Activated CD4-positive, CD25-positive, alpha-beta regulatory T cell treated with anti-CD3 and anti-CD28 coated beads, Interleukin-2, amount 50 U/mL, for 72 hours (primary cell): Measurements from ENCODE around the gene APOBEC3G.

Source experiments
- DNase-seq: peaks from one replicate; pipeline ENCODE4 v3.0.0; 2021

Gene APOBEC3G

GRCh38 chr22:39092111-39092862 is 15.2 kb downstream of the APOBEC3G start:
- DNase-seq = no peak

- no peak for DNase-seq
Measured at GRCh38 chr22:39094717-39095389, 17.8 kb downstream of the APOBEC3G start.

- no peak for DNase-seq
Measured at GRCh38 chr22:39095971-39096370, 18.9 kb downstream of the APOBEC3G start.

- DNase-seq = peak; percentile 56
Measured at GRCh38 chr22:39097098-39098020, 20.3 kb downstream of the APOBEC3G start, which contains the start of gene APOBEC3H. TSS of gene APOBEC3H (plus strand) at chr22:39097244. CDS start at chr22:39100279, 3,035 bp downstream.

GRCh38 chr22:39098026-39098425 is 21.0 kb downstream of the APOBEC3G start:
- DNase-seq = no peak

- no peak for DNase-seq
Measured at GRCh38 chr22:39098576-39098975, 21.5 kb downstream of the APOBEC3G start.

- no peak for DNase-seq
Measured at GRCh38 chr22:39101226-39101625, 24.2 kb downstream of the APOBEC3G start.

- no peak for DNase-seq
Measured at GRCh38 chr22:39103431-39103830, 26.4 kb downstream of the APOBEC3G start.

GRCh38 chr22:39106326-39106725 is 29.3 kb downstream of the APOBEC3G start:
- no peak for DNase-seq

- no peak for DNase-seq
Measured at GRCh38 chr22:39108487-39108886, 31.4 kb downstream of the APOBEC3G start.

- DNase-seq = no peak
Measured at GRCh38 chr22:39109361-39109760, 32.3 kb downstream of the APOBEC3G start.

GRCh38 chr22:39110631-39111561 is 33.8 kb downstream of the APOBEC3G start:
- DNase-seq = no peak

- no peak for DNase-seq
Measured at GRCh38 chr22:39114112-39114511, 37.0 kb downstream of the APOBEC3G start.

- DNase-seq = no peak
Measured at GRCh38 chr22:39115570-39115969, 38.5 kb downstream of the APOBEC3G start.

GRCh38 chr22:39115977-39116621 is 39.0 kb downstream of the APOBEC3G start:
- no peak for DNase-seq

GRCh38 chr22:39117585-39118191 is 40.6 kb downstream of the APOBEC3G start:
- peak; percentile 67 for DNase-seq

- no peak for DNase-seq
Measured at GRCh38 chr22:39120983-39121382, 43.9 kb downstream of the APOBEC3G start.

GRCh38 chr22:39122772-39123470 is 45.8 kb downstream of the APOBEC3G start:
- DNase-seq = no peak

GRCh38 chr22:39123751-39124581 is 46.9 kb downstream of the APOBEC3G start:
- DNase-seq = no peak
